GM11168 (cell line): ENCODE data around the gene PIPOX.

ENCODE experiments used
- in situ Hi-C: fragments of 300-500 bp; cut with MboI; formaldehyde crosslinking; loops from one replicate; pipeline ENCODE4 v1.12.0; 2022; ENCODE audit warnings: low sequenced_read_pairs; ENCODE audit not compliant: unreplicated experiment

Gene PIPOX

DNA sequence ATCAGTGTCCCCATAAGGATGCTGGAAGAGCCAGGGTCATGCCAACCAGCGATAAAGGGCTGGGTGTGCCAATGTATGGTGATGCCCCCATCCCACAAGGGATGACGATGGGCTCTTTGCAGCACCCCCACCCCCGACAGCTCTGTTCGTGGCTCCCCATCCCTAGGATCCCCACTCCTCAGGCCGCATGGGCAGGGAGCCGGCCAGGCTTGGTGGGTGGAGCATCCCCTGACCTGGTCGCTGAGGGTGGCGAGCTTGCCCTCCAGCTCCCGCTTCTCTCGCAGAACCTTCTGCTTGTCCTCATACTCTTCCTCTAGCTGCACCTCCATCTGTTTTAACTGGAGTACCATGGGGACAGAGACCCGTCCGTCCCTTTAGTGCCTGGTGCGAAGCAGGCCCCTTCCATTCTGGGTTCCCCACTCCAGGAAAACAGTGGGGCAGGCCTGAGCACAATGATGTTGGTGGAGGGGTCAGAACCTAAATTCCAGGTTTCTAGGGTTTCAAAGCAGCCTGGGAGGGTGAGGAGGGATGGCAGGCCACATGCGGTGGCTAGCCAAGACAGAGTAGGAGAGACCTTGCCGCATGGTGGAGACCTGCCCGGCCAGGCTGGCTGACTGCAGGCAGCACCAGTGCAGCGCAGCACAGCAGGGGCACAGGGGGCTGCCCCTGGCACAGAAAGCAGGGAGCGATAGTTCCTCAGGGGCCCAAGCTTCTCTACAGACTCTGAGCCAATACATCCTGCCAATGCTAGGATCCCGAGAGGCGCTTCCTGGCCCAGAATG lies 50.3 kb downstream of the PIPOX start:
- in situ Hi-C loops = no loop called here

DNA sequence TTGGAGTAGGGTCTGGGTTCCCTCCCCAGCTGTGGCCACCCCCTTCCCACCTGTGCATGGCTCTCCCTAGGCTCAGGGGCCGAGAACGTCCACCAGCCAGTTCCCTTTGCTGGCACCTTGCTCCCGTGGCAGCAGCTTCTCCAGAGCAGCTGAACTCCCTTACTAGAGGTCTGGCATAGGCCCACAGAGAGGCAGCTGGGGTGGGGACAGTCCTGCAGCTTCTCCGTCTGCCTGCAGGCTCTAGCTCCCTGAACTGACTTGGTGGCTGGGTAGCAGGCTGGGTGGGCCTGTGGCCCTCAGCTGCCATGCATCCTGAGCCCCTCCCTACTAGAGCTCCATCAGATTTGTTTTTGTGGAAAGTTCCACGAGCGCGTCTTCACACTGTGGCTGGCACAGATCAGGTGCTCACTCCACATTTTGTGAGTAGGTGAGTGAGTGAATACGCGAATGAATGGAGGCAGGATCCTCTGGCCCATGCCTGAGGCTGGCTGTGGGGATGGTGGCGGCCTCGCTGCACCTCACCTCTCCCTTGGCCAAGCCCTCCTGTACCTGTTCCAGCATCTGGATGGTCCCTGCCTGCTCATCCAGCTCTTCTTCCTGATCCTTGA lies 51.3 kb downstream of the PIPOX start:
- in situ Hi-C loops = no loop called here

DNA sequence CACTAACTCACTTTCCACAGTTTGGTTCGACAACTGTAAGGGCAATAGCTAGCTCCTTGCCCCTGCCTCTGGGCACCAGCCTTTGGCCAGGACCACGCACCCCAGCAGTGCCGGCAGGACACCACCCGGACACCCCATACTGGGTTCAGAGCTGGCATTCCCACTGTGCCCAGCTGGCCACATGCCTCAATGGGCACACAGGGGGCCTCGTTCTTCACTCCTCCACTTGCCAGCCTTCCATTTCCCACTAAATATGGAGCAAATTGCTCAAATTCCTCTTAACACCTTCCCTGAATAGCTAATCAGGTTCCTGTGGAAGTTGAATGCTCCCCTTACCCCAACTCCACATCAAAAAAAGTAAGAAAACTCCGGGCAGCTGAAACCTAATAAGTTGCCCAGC lies 52.5 kb downstream of the PIPOX start:
- in situ Hi-C loops = no loop called here

DNA sequence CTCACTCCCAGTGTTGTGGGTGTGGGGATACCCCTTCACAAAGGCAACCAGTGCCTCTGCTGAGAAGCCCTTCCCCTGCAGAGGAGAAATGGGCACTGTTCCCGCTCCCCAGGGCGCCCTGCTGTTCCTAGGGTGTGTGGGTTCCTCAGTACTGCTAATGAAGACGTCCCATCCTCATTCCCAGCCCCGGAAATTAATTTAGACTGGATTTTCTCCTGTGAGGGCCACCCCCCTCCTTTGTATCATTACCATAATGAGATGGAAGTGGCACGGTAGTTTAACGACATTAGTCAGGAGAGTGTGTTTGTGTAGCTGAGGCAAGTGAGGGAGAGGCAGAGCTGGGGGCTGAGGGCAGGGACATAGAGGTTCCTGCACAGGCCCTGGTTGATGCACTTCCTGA lies 53.2 kb downstream of the PIPOX start:
- in situ Hi-C loops = no loop called here

DNA sequence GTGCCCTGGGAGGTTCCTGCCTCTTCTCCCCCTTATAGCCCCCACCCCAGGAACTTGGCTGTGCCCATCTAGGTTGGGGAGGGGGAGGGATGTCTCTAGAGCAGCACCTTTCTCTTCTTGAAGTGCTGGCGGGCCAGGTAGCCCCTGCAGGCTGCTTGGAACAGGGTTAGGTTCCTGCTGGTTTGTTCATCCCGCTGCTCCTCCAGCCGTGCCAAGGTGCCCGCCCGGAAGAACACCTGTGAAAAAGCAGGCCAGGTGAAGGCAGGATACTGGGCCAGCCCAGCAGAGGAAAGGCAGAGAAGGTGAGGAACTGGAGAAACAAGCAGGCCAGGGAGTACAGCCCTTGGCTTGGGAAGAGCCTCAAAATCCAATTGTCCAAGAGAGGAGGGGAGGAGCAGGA lies 56.6 kb downstream of the PIPOX start:
- in situ Hi-C loops = no loop called here

DNA sequence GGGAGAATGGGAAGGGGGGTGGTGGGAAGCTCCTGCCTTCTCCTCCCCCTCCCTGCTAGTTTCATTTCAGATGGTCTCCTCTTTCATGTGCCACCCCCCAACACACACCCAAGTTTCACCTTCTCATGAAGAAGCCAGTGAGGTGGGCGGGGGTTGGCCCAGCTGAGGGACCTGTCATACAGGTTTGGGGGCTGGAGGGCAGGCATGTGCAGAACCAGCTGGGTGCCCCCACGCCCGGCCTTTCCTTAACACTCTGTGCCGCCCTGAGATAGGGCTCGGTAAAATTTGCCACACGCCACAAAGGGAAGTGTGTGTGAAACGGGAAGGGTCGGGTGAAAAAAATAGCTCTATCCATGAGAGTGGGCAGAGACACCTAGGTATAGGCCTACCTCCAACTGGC lies 57.4 kb downstream of the PIPOX start:
- in situ Hi-C loops = no loop called here

DNA sequence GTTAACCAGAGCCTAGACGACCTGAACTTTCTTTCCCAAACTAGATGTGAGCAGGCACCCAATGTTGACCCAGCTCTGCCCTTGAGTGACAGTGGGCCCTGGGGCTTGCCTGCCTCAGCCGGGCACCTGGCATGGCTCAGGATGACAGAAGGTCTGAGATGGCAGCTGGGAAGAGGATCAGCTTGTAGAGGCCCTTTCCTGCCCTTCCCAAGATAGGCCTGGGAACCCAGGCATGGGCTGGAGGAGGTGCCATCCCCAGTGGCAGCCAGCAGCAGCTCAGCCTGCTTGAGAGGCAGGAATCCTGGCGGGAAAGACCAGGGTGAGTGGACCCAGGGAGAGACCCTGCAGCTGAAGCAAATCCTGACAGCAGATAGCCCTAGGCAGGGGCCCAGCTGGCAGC lies 59.1 kb downstream of the PIPOX start:
- in situ Hi-C loops = no loop called here

DNA sequence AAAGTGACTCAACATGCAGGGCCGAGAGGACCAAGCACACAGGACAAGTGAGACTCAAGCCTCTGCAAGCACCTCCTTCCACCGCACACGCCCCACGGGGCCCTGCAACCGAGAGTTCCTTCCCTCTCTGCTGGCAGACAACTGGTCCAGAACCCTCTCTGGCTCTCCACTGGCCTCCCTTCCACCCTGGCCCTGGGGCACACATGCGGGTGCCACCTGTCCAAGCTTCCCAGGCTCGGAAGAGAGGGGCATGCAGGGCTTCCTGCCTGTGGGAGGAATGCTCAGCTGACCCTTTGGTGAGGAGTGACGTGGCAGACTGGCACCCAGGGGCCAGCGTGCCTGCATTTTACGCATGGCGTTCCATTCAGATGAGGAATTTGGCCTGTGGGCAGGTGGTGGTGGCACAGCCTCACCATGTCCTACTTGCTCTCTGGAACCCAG lies 59.8 kb downstream of the PIPOX start:
- in situ Hi-C loops = no loop called here

DNA sequence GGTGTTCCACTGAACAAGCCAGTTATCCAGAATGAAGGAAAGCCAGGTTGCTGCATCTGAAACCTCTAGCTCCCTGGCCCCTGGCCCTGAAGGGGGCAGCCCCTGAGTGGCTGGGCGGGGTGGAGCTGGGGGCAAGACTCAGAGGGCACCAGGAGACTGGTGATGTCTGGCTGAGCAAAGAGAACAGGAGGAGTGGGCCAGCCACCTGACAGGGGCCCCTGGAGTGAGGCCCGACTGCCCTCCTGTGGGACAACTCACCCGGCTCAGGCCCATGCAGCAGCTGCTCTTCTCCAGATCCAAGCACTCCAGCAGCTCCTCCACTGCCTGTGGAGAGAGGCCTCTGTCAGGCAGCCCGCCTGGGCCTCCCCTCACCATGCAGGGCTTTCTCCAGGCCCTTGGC lies 60.4 kb downstream of the PIPOX start:
- in situ Hi-C loops = no loop called here
